HG03457 (cell line): Measurements from ENCODE around the gene NBAS.
"Not testable (repeated sequence)": the region's sequence is repeated elsewhere in the genome, so short reads cannot be mapped to it uniquely, and the experiment has no call there.

Experiments
- ATAC-seq: cut with Tn5 transposase; IDR thresholded peaks from one replicate; pipeline ENCODE4 v1.9.1; 2021; ENCODE audit warnings: moderate number of reproducible peaks; ENCODE audit not compliant: unreplicated experiment

Gene NBAS

GRCh38 chr2:15238028-15238427 lies 323.1 kb downstream of the NBAS start:
- ATAC-seq = no peak

- ATAC-seq = no peak
Measured at GRCh38 chr2:15230599-15231192, 330.4 kb downstream of the NBAS start.

- ATAC-seq = no peak
Measured at GRCh38 chr2:15226661-15227060, 334.5 kb downstream of the NBAS start.

- no peak for ATAC-seq
Measured at GRCh38 chr2:15225131-15225530, 336.0 kb downstream of the NBAS start.

GRCh38 chr2:15224641-15225040 lies 336.5 kb downstream of the NBAS start:
- no peak for ATAC-seq

- ATAC-seq = no peak
Measured at GRCh38 chr2:15223887-15224286, 337.2 kb downstream of the NBAS start.

- ATAC-seq = no peak
Measured at GRCh38 chr2:15222856-15223255, 338.3 kb downstream of the NBAS start.

- ATAC-seq = no peak
Measured at GRCh38 chr2:15220603-15221002, 340.5 kb downstream of the NBAS start.

- no peak for ATAC-seq
Measured at GRCh38 chr2:15218423-15219086, 342.6 kb downstream of the NBAS start.

- ATAC-seq = no peak
Measured at GRCh38 chr2:15212249-15212648, 348.9 kb downstream of the NBAS start.

GRCh38 chr2:15210542-15210941 lies 350.6 kb downstream of the NBAS start:
- not testable (repeated sequence) for ATAC-seq

GRCh38 chr2:15206419-15206818 lies 354.7 kb downstream of the NBAS start:
- ATAC-seq = no peak

GRCh38 chr2:15205562-15205961 lies 355.6 kb downstream of the NBAS start:
- no peak for ATAC-seq

GRCh38 chr2:15201009-15201408 lies 360.1 kb downstream of the NBAS start:
- no peak for ATAC-seq

GRCh38 chr2:15200581-15200980 lies 360.6 kb downstream of the NBAS start:
- no peak for ATAC-seq

GRCh38 chr2:15198051-15198450 lies 363.1 kb downstream of the NBAS start:
- ATAC-seq = no peak

- no peak for ATAC-seq
Measured at GRCh38 chr2:15195813-15196212, 365.3 kb downstream of the NBAS start.

- ATAC-seq = no peak
Measured at GRCh38 chr2:15191789-15192188, 369.3 kb downstream of the NBAS start.

GRCh38 chr2:15189216-15189615 lies 371.9 kb downstream of the NBAS start:
- no peak for ATAC-seq

- ATAC-seq = no peak
Measured at GRCh38 chr2:15187702-15188101, 373.4 kb downstream of the NBAS start.

- ATAC-seq = no peak
Measured at GRCh38 chr2:15186118-15186517, 375.0 kb downstream of the NBAS start.

GRCh38 chr2:15184491-15184890 lies 376.6 kb downstream of the NBAS start:
- ATAC-seq = no peak

- no peak for ATAC-seq
Measured at GRCh38 chr2:15182275-15182674, 378.9 kb downstream of the NBAS start.
